HepG2 (cell line): ENCODE measurements around the gene GALNT10. TPM values are rescaled to one million over a fixed set of nuclear protein-coding genes. Genes with fewer than 3 reads are reported as not detected.

Experiments used
- ATAC-seq: fragments of 200-7000 bp; cut with Tn5 transposase; 3 replicates; pipeline ENCODE4 v1.9.1; 2020; ENCODE audit warnings: mild to moderate bottlenecking, moderate library complexity
- BruUV-seq: library from RNA; stranded (reverse); fragments of 400-500 nt; replicated peaks from 2 replicates; lab custom pipeline; 2021; lab: Mats Ljungman, UMichigan
- CTCF ChIA-PET: fragments of 300-600 bp; formaldehyde crosslinking; extraction: SDS; loops from one replicate; lab custom pipeline; 2021; ENCODE audit warnings: low total read pairs, inconsistent platforms, low intra/inter-chr PET ratio; lab: Yijun Ruan, JAX
- POLR2A ChIA-PET: fragments of 350-600 bp; sonication (Branson Sonifier 250); formaldehyde crosslinking; loops from one replicate; lab custom pipeline; 2020; ENCODE audit warnings: antibody characterized with exemption, inconsistent platforms; lab: Yijun Ruan, JAX
- DNase-seq: peaks from one replicate; pipeline ENCODE4 v3.0.0-alpha.2; 2015; ENCODE audit warnings: low spot score
- FAIRE-seq: peaks from 3 replicates; lab custom pipeline; 2011; peaks lifted over from hg19 to GRCh38; lab: Jason Lieb, UNC
- H2AFZ ChIP-seq: one replicate; pipeline ENCODE4 v1.6.1; 2011; ENCODE audit warnings: low read length, inconsistent platforms
- H3K27ac ChIP-seq: fragments of 300-600 bp; 3 replicates; pipeline ENCODE4 v1.8.0; 2011; ENCODE audit warnings: mixed run types, mild to moderate bottlenecking, mixed read lengths, low read length, inconsistent platforms; ENCODE audit not compliant: insufficient read depth; ENCODE audit errors: extremely low read length
- H3K27me3 ChIP-seq, 2 experiments: fragments of 200-600 bp in 1 of 2; 2 replicates in 1 of 2; 3 replicates in 1 of 2; pipeline versions ENCODE4 v1.6.0 to v1.8.0; 2011; ENCODE audit warnings: low read length in 2 of 2, mild to moderate bottlenecking in 2 of 2, moderate library complexity in 2 of 2, inconsistent platforms in 1 of 2; ENCODE audit not compliant: insufficient read depth in 2 of 2, control insufficient read depth in 1 of 2
- H3K36me3 ChIP-seq, 2 experiments: fragments of 200-600 bp in 1 of 2; replicated peaks in 1 of 2; 2 replicates in 1 of 2; 3 replicates in 1 of 2; pipeline versions ENCODE4 v1.5.1 to v1.8.0; 2011; ENCODE audit warnings: low read length in 2 of 2, inconsistent platforms in 1 of 2; ENCODE audit not compliant: insufficient read depth in 2 of 2, control insufficient read depth in 1 of 2
- H3K4me1 ChIP-seq: 2 replicates; pipeline ENCODE4 v1.5.1; 2012; ENCODE audit warnings: low read length, inconsistent platforms; ENCODE audit not compliant: insufficient read depth
- H3K4me2 ChIP-seq: 2 replicates; pipeline ENCODE4 v1.6.0; 2011; ENCODE audit warnings: low read depth, low read length, inconsistent platforms
- H3K4me3 ChIP-seq, 3 experiments: fragments of 200-600 bp in 1 of 3; sonication (generic), shearing (Covaris generic) in 1 of 3; replicated peaks in 1 of 3; 2 replicates each; pipeline ENCODE4 v1.5.1; 2011 to 2016; ENCODE audit warnings: low read length in 3 of 3, inconsistent platforms in 2 of 3, low read depth in 2 of 3, mild to moderate bottlenecking in 2 of 3, control low read depth in 1 of 3, mixed read lengths in 1 of 3; ENCODE audit not compliant: insufficient read depth in 1 of 3
- H3K79me2 ChIP-seq: one replicate; pipeline ENCODE4 v1.6.1; 2011; ENCODE audit warnings: low read length, inconsistent platforms; ENCODE audit not compliant: insufficient read depth
- H3K9ac ChIP-seq: 2 replicates; pipeline ENCODE4 v1.6.0; 2011; ENCODE audit warnings: mild to moderate bottlenecking, low read depth, low read length, inconsistent platforms; ENCODE audit not compliant: insufficient read depth
- H3K9me3 ChIP-seq: 2 replicates; pipeline ENCODE4 v1.5.1; 2012; ENCODE audit warnings: mild to moderate bottlenecking, low read length
- H4K20me1 ChIP-seq: 2 replicates; pipeline ENCODE4 v1.6.0; 2011; ENCODE audit warnings: inconsistent platforms, mild to moderate bottlenecking, low read length, moderate library complexity; ENCODE audit not compliant: insufficient read depth
- AGO2 ChIP-seq: fragments of 200-400 bp; formaldehyde crosslinking; optimal IDR thresholded peaks from 2 replicates; pipeline ENCODE3; 2017; ENCODE audit warnings: mild to moderate bottlenecking, low read depth, low read length, moderate library complexity
- HBP1 ChIP-seq: IDR thresholded peaks from 2 replicates; pipeline ENCODE4 v1.6.1; 2016; ENCODE audit warnings: low read depth, control low read depth
- HNRNPL ChIP-seq: fragments of 200-400 bp; formaldehyde crosslinking; IDR thresholded peaks from 2 replicates; pipeline ENCODE4 v1.6.1; 2017; ENCODE audit warnings: mild to moderate bottlenecking, low read depth, low read length
- HOXA9 ChIP-seq: sonication (generic); formaldehyde crosslinking; IDR thresholded peaks from 2 replicates; pipeline ENCODE4 v1.8.1; 2022; ENCODE audit warnings: missing genetic modification reagents, mild to moderate bottlenecking, moderate library complexity, borderline replicate concordance
- IRF2 ChIP-seq: IDR thresholded peaks from 2 replicates; pipeline ENCODE4 v1.6.1; 2018; ENCODE audit warnings: missing genetic modification reagents, missing compliant biosample characterization
- KDM6A ChIP-seq: IDR thresholded peaks from 2 replicates; pipeline ENCODE4 v1.6.1; 2016; ENCODE audit warnings: low read depth
- NAIF1 ChIP-seq: sonication (generic); formaldehyde crosslinking; IDR thresholded peaks from 2 replicates; pipeline ENCODE4 v1.5.0; 2020; ENCODE audit warnings: mild to moderate bottlenecking, missing genetic modification reagents, borderline replicate concordance
- PLSCR1 ChIP-seq: sonication (generic); formaldehyde crosslinking; IDR thresholded peaks from 2 replicates; pipeline ENCODE4 v1.5.0; 2020; ENCODE audit warnings: missing genetic modification reagents, mild to moderate bottlenecking, borderline replicate concordance
- POGZ ChIP-seq: sonication (generic); formaldehyde crosslinking; IDR thresholded peaks from 2 replicates; pipeline ENCODE4 v1.4.0; 2020; ENCODE audit warnings: mild to moderate bottlenecking, missing genetic modification reagents
- RARA ChIP-seq: IDR thresholded peaks from 2 replicates; pipeline ENCODE4 v1.6.1; 2016; ENCODE audit warnings: missing genetic modification reagents, missing compliant biosample characterization
- ZNF292 ChIP-seq: sonication (generic); formaldehyde crosslinking; IDR thresholded peaks from 2 replicates; pipeline ENCODE4 v1.8.1; 2022; ENCODE audit warnings: mild to moderate bottlenecking, low read depth, missing genetic modification reagents, borderline replicate concordance
- ZNF367 ChIP-seq: sonication (generic); formaldehyde crosslinking; IDR thresholded peaks from 2 replicates; pipeline ENCODE4 v1.4.0; 2020; ENCODE audit warnings: missing genetic modification reagents, borderline replicate concordance
- ZNF580 ChIP-seq: IDR thresholded peaks from 2 replicates; pipeline ENCODE4 v1.6.1; 2016; ENCODE audit warnings: low read depth, borderline replicate concordance
- ZNF687 ChIP-seq: sonication (generic); formaldehyde crosslinking; IDR thresholded peaks from 2 replicates; pipeline ENCODE4 v1.5.1; 2020; ENCODE audit warnings: mild to moderate bottlenecking, missing genetic modification reagents, moderate library complexity
- ZNF704 ChIP-seq: sonication (generic); formaldehyde crosslinking; IDR thresholded peaks from 2 replicates; pipeline ENCODE4 v1.8.1; 2023; ENCODE audit warnings: mild to moderate bottlenecking, inconsistent platforms, moderate library complexity, missing genetic modification reagents, borderline replicate concordance
- WGBS: methylation state at CpG from one replicate; pipeline ENCODE4 v1.1.6; 2017; ENCODE audit warnings: low lambda C conversion rate; 5-methylcytosine and 5-hydroxymethylcytosine counted together
- in situ Hi-C: cut with HindIII; loops from 2 replicates; pipeline ENCODE4 v1.10.0; 2017; ENCODE audit warnings: low pct_unique_long_range_greater_than_20kb; ENCODE audit not compliant: extremely low pct_ligation_motif_present
- intact Hi-C: fragments of 100-400 bp; cut with micrococcal nuclease; formaldehyde crosslinking; loops from one replicate; pipeline ENCODE4 v1.10.0; 2022; ENCODE audit not compliant: unreplicated experiment
- polyA plus RNA-seq, 8 experiments: library from polyadenylated mRNA; depleted of rRNA in 3 of 8; stranded (reverse) in 7 of 8; unstranded in 1 of 8; fragments of >200 nt; fragmentation: Illumina TruSeq in 4 of 8; extraction: Trizol in 4 of 8; gene quantifications; 2 replicates each; pipeline versions ENCODE4 v1.2.1 to v1.2.3, GENCODE V29; 2011 to 2016; ENCODE audit warnings: low read depth in 4 of 8, missing spikeins in 1 of 8, mixed read lengths in 1 of 8; ENCODE audit not compliant: insufficient read depth in 1 of 8
- total RNA-seq, 5 experiments: library from RNA; depleted of rRNA; stranded (reverse); fragments of >200 nt; fragmentation: Illumina TruSeq; extraction: Trizol; gene quantifications; 2 replicates each; pipeline ENCODE4 v1.2.3, GENCODE V29; 2016; ENCODE audit warnings: low read depth in 1 of 5

GALNT10 gene
- total and polyA plus RNA-seq, 2 of the 13 experiments (the other 11 are each of a cell fraction or from before 2014, with no cell fraction given) = 8.1 to 11.2 TPM

- Histone ChIP-seq H4K20me1 (peaks cover 11% of the 10 kb centered on the region), H3K4me3 (peak overlapping the region; percentile 81 to 97 (median 94)), H3K27ac (peak overlapping the region; percentile 72), H3K36me3 (peaks cover 0 to 8% of the 10 kb centered on the region in 2 experiments; a peak in 3 of 5 replicates), H3K9me3 (no peaks in the 10 kb centered on the region), H3K4me2 (peak overlapping the region; percentile 93), H2AFZ (no peak overlapping the region), H3K79me2 (peaks cover 23% of the 10 kb centered on the region), H3K27me3 (no peaks in the 10 kb centered on the region), H3K4me1 (peaks cover 34% of the 10 kb centered on the region), H3K9ac (peak overlapping the region; percentile 78)
- in situ Hi-C loops (no loop called here), intact Hi-C loops (no loop called here)
- no peak for FAIRE-seq
- ChIA-PET CTCF (no interaction called here), POLR2A (interaction anchor here (0.7 to 1.4 kb wide), 2 partner anchors 59 to 256 kb away, joined by 4 to 5 read pairs; partner anchors contain the start of gene GALNT10)
- WGBS = 1% methylated on average over 20 of the region's 87 CpGs
- ATAC-seq = peak; percentile 61
- BruUV-seq = no TSS peak
- DNase-seq = peak; percentile 36
- TF ChIP-seq ZNF704 (CRISPR knock-in tag) (no peak), ZNF687 (peak; percentile 70), HOXA9 (CRISPR knock-in tag) (no peak), HBP1 (CRISPR knock-in tag) (no peak), HNRNPL (no peak), RARA (CRISPR knock-in tag) (no peak), ZNF580 (no peak), IRF2 (CRISPR knock-in tag) (0 out of 2 replicates have a peak, but pooled peaks have one; percentile 21), KDM6A (CRISPR knock-in tag) (no peak), POGZ (CRISPR knock-in tag) (no peak), AGO2 (peak; percentile 22), ZNF367 (CRISPR knock-in tag) (no peak), PLSCR1 (no peak), NAIF1 (no peak), ZNF292 (CRISPR knock-in tag) (peak; percentile 64; the same call in 1 of the 2 replicates)
Observed at GRCh38 chr5:154446195-154447088, 255.9 kb downstream of the GALNT10 start.
